ENCODE data around the gene TLR3. TPM values are rescaled to one million over a fixed set of nuclear protein-coding genes. Genes with fewer than 3 reads are reported as not detected.

TLR3 gene
- total and polyA plus RNA-seq, 10 of the 15 experiments (the other 5 are each of a cell fraction or from before 2014, with no cell fraction given) = under 0.01 to 0.05 (median 0.03) TPM; not detected in 7

DNA sequence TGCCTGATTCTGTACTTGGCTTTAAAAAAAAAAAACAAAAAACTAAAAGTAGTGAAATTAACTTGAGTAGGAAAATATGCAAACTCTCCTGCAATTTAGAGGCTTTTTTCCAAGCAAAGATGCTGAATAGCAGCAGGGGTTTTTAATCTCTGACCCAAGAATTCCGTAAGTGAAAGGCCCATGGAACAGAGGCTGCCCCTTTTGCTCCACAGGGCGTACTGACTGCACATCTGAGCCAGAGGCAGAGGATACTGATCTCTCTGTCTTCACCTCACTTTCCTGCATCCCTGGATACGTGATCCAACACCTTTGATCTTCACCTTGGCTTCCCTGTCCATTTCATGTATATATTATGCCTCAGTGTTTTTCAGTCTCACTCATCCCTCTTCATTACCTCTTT is 39.4 kb downstream of the TLR3 start (continued):
- TF ChIP-seq BCL3 (IDR thresholded peaks at IDR 0.05; ENCODE audit: borderline replicate concordance, insufficient read depth, low read depth, low read length, poor library complexity, severe bottlenecking) = no peak
- TF ChIP-seq SREBF1 (IDR thresholded peaks at IDR 0.05; ENCODE audit: low read length) = no peak
- TF ChIP-seq SMC3 (IDR thresholded peaks at IDR 0.05; ENCODE audit: borderline replicate concordance, low read length) = no peak
- no peak for TF ChIP-seq POLR2AphosphoS2 (IDR thresholded peaks at IDR 0.05; ENCODE audit: low read depth, low read length)

DNA sequence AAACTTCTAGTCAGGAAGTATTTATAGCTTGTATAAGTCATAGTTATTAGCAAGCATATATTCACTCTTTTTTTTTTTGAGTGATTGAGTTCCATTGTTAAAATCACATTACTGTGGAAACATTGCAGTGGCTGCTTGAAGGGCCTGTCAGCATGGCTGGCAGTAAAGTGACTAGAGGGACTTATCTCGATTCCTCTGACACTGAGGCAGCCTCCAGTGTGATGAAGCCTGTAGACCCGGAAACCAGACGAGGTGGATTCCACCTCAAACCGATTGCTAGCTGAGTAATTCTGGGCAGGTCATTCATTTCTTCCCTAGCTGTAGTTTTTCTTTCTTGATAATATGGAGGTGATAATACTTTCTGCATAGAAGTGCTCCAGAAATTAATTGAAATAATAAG is 40.3 kb downstream of the TLR3 start:
- intact Hi-C loops (cut with micrococcal nuclease; ENCODE audit: unreplicated experiment) = no loop called here
- in situ Hi-C loops (cut with MboI) = no loop called here
- SMC1A ChIA-PET (ENCODE audit: uncharacterized antibody, unreplicated experiment) = no interaction called here
- RAD21 ChIA-PET (ENCODE audit: unreplicated experiment) = interaction anchor here (0.7 kb wide), 1 partner anchor 501 kb away, joined by 3 read pairs; no protein-coding TSS in a partner anchor
- Histone ChIP-seq H3K27ac (ENCODE audit: control insufficient read depth, insufficient read depth) (no peak overlapping the region), H3K4me2 (ENCODE audit: control insufficient read depth, insufficient read depth) (no peak overlapping the region), H3K4me3 (no peak overlapping the region), H3K4me1 (ENCODE audit: control insufficient read depth, insufficient read depth, low read length) (peaks cover 3% of the 10 kb centered on the region; the same call in 1 of the 2 replicates), H3K9me3 (replicated peaks; ENCODE audit: control insufficient read depth, insufficient read depth, low read length) (no peaks in the 10 kb centered on the region), H4K20me1 (ENCODE audit: control insufficient read depth, insufficient read depth) (no peaks in the 10 kb centered on the region), H3K36me3 (ENCODE audit: control insufficient read depth in 2 of 2, insufficient read depth in 2 of 2, low read length in 1 of 2) (no peaks in the 10 kb centered on the region), H3K27me3 (replicated peaks in 1 of 2; ENCODE audit: control insufficient read depth in 2 of 2, insufficient read depth in 2 of 2, low read length in 1 of 2) (peaks cover 1 to 5% of the 10 kb centered on the region in 2 experiments), H3K79me2 (ENCODE audit: control insufficient read depth, insufficient read depth, low read length) (no peaks in the 10 kb centered on the region), H2AFZ (ENCODE audit: control insufficient read depth, low read depth, low read length) (no peak overlapping the region), H3K9ac (ENCODE audit: control insufficient read depth, insufficient read depth, low read length) (no peak overlapping the region)
- POLR2A ChIA-PET = no interaction called here
- ATAC-seq = no peak
- CTCF ChIA-PET = interaction anchor here (0.7 kb wide), 1 partner anchor 486 kb away, joined by 3 read pairs; no protein-coding TSS in a partner anchor
- FAIRE-seq = no peak
- no peak for DNase-seq (ENCODE audit: low read depth, low spot score)
- TF ChIP-seq RBBP5 (conservative IDR thresholded peaks at IDR 0.05) = no peak
- no peak for TF ChIP-seq ZBTB40 (IDR thresholded peaks at IDR 0.05; ENCODE audit: borderline replicate concordance)
- no peak for TF ChIP-seq ZNF622 (IDR thresholded peaks at IDR 0.05)
- TF ChIP-seq, protein P1, sequence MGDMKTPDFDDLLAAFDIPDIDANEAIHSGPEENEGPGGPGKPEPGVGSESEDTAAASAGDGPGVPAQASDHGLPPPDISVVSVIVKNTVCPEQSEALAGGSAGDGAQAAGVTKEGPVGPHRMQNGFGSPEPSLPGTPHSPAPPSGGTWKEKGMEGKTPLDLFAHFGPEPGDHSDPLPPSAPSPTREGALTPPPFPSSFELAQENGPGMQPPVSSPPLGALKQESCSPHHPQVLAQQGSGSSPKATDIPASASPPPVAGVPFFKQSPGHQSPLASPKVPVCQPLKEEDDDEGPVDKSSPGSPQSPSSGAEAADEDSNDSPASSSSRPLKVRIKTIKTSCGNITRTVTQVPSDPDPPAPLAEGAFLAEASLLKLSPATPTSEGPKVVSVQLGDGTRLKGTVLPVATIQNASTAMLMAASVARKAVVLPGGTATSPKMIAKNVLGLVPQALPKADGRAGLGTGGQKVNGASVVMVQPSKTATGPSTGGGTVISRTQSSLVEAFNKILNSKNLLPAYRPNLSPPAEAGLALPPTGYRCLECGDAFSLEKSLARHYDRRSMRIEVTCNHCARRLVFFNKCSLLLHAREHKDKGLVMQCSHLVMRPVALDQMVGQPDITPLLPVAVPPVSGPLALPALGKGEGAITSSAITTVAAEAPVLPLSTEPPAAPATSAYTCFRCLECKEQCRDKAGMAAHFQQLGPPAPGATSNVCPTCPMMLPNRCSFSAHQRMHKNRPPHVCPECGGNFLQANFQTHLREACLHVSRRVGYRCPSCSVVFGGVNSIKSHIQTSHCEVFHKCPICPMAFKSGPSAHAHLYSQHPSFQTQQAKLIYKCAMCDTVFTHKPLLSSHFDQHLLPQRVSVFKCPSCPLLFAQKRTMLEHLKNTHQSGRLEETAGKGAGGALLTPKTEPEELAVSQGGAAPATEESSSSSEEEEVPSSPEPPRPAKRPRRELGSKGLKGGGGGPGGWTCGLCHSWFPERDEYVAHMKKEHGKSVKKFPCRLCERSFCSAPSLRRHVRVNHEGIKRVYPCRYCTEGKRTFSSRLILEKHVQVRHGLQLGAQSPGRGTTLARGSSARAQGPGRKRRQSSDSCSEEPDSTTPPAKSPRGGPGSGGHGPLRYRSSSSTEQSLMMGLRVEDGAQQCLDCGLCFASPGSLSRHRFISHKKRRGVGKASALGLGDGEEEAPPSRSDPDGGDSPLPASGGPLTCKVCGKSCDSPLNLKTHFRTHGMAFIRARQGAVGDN (IDR thresholded peaks at IDR 0.05) = no peak
- TF ChIP-seq GATAD2B (conservative IDR thresholded peaks at IDR 0.05; ENCODE audit: low read depth) = no peak
- no TSS peak for BruUV-seq (replicated peaks)
- 0% methylated on average over 4 of the region's 4 CpGs for WGBS (ENCODE audit: insufficient coverage, insufficient replicate concordance, low lambda C conversion rate, missing lambda C conversion rate)
